22Rv1 (cell line): Measurements from ENCODE around the gene PSMD4.

ENCODE experiments used
- ZFX ChIP-seq: fragments of 450-650 bp; IDR thresholded peaks from 2 replicates; pipeline ENCODE4 v1.6.1; 2017; ENCODE audit warnings: antibody characterized with exemption, borderline replicate concordance
- TF ChIP-seq, protein P1 (sequence below): fragments of 450-650 bp; IDR thresholded peaks from 2 replicates; pipeline ENCODE4 v1.5.1; 2017; ENCODE audit warnings: mild to moderate bottlenecking

GRCh38 chr1:151243683-151244216 is 10.8 kb upstream of the PSMD4 start:
- TF ChIP-seq, protein P1, sequence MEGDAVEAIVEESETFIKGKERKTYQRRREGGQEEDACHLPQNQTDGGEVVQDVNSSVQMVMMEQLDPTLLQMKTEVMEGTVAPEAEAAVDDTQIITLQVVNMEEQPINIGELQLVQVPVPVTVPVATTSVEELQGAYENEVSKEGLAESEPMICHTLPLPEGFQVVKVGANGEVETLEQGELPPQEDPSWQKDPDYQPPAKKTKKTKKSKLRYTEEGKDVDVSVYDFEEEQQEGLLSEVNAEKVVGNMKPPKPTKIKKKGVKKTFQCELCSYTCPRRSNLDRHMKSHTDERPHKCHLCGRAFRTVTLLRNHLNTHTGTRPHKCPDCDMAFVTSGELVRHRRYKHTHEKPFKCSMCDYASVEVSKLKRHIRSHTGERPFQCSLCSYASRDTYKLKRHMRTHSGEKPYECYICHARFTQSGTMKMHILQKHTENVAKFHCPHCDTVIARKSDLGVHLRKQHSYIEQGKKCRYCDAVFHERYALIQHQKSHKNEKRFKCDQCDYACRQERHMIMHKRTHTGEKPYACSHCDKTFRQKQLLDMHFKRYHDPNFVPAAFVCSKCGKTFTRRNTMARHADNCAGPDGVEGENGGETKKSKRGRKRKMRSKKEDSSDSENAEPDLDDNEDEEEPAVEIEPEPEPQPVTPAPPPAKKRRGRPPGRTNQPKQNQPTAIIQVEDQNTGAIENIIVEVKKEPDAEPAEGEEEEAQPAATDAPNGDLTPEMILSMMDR, result no peak
- TF ChIP-seq ZFX, result no peak
